GM18907 (cell line): ENCODE data around the gene PRRC2A.
A peak's percentile ranks its signal among the peaks of the same experiment; 100 is the strongest.
"Not testable (repeated sequence)": the region's sequence is repeated elsewhere in the genome, so short reads cannot be mapped to it uniquely, and the experiment has no call there.

Source experiments
- ATAC-seq: cut with Tn5 transposase; IDR thresholded peaks from one replicate; pipeline ENCODE4 v1.9.1; 2021; ENCODE audit warnings: mild to moderate bottlenecking, moderate library complexity; ENCODE audit not compliant: unreplicated experiment

Gene PRRC2A

GRCh38 chr6:31585491-31585890 is 35.0 kb upstream of the PRRC2A start:
- ATAC-seq = no peak

GRCh38 chr6:31586008-31586407 is 34.5 kb upstream of the PRRC2A start, which contains the start of gene LST1:
Gene LST1 (plus strand): TSS chr6:31586277. CDS start chr6:31587300, 1,023 bp downstream.
- ATAC-seq = no peak

- ATAC-seq = no peak
Measured at GRCh38 chr6:31586599-31587281, 33.8 kb upstream of the PRRC2A start.

GRCh38 chr6:31587791-31588777 is 32.4 kb upstream of the PRRC2A start:
- ATAC-seq = no peak

GRCh38 chr6:31588871-31589650 is 31.5 kb upstream of the PRRC2A start:
- no peak for ATAC-seq

- not testable (repeated sequence) for ATAC-seq
Measured at GRCh38 chr6:31590691-31591090, 29.8 kb upstream of the PRRC2A start.

- ATAC-seq = no peak
Measured at GRCh38 chr6:31592396-31592771, 28.1 kb upstream of the PRRC2A start.

GRCh38 chr6:31597006-31597405 is 23.5 kb upstream of the PRRC2A start:
- no peak for ATAC-seq

GRCh38 chr6:31607317-31607716 is 13.2 kb upstream of the PRRC2A start:
- no peak for ATAC-seq

- no peak for ATAC-seq
Measured at GRCh38 chr6:31609519-31610406, 10.8 kb upstream of the PRRC2A start.

- ATAC-seq = no peak
Measured at GRCh38 chr6:31610968-31611367, 9.5 kb upstream of the PRRC2A start.

- no peak for ATAC-seq
Measured at GRCh38 chr6:31614075-31614619, 6.4 kb upstream of the PRRC2A start.

- no peak for ATAC-seq
Measured at GRCh38 chr6:31614684-31615578, 5.6 kb upstream of the PRRC2A start, which contains the start of gene AIF1. Gene AIF1 (plus strand): TSS chr6:31615234. CDS start chr6:31615330, 96 bp downstream.

- ATAC-seq = no peak
Measured at GRCh38 chr6:31615748-31616147, 4.8 kb upstream of the PRRC2A start.

GRCh38 chr6:31617010-31617409 is 3.5 kb upstream of the PRRC2A start:
- ATAC-seq = no peak

- ATAC-seq = peak; percentile 83
Measured at GRCh38 chr6:31619805-31620585, 520 bp upstream of the PRRC2A start.

GRCh38 chr6:31621320-31621939 is 915 bp downstream of the PRRC2A start:
- no peak for ATAC-seq
